HEK293 (cell line): ENCODE data around the gene ANXA4.

Experiments used
- CTCF ChIP-seq: fragments of 450-650 bp; formaldehyde crosslinking; IDR thresholded peaks from 2 replicates; pipeline ENCODE4 v1.5.1; 2016; ENCODE audit warnings: missing biosample characterization, missing genetic modification characterization
- GLI2 ChIP-seq: fragments of 450-650 bp; formaldehyde crosslinking; IDR thresholded peaks from 2 replicates; pipeline ENCODE4; 2017; ENCODE audit warnings: missing biosample characterization, missing genetic modification characterization, low read depth, borderline replicate concordance
- YY1 ChIP-seq: fragments of 450-650 bp; formaldehyde crosslinking; IDR thresholded peaks from 2 replicates; pipeline ENCODE4 v1.5.1; 2018; ENCODE audit warnings: missing biosample characterization, missing genetic modification characterization
- ZFP37 ChIP-seq: fragments of 450-650 bp; formaldehyde crosslinking; IDR thresholded peaks from 2 replicates; pipeline ENCODE4 v1.5.1; 2016; ENCODE audit warnings: missing biosample characterization, missing genetic modification characterization
- ZNF169 ChIP-seq: fragments of 450-650 bp; formaldehyde crosslinking; IDR thresholded peaks from 2 replicates; pipeline ENCODE4 v1.5.1; 2016; ENCODE audit warnings: missing biosample characterization, missing genetic modification characterization
- ZNF18 ChIP-seq: fragments of 450-650 bp; formaldehyde crosslinking; IDR thresholded peaks from 2 replicates; pipeline ENCODE4 v1.5.1; 2016; ENCODE audit warnings: missing biosample characterization, missing genetic modification characterization
- ZNF629 ChIP-seq: fragments of 450-650 bp; formaldehyde crosslinking; IDR thresholded peaks from 2 replicates; pipeline ENCODE4 v1.5.1; 2017; ENCODE audit warnings: missing biosample characterization, missing genetic modification characterization
- TF ChIP-seq, protein P1 (sequence below): fragments of 450-650 bp; formaldehyde crosslinking; IDR thresholded peaks from 2 replicates; pipeline ENCODE4 v1.5.1; 2017; ENCODE audit warnings: missing biosample characterization, mild to moderate bottlenecking, missing genetic modification characterization, moderate library complexity

DNA sequence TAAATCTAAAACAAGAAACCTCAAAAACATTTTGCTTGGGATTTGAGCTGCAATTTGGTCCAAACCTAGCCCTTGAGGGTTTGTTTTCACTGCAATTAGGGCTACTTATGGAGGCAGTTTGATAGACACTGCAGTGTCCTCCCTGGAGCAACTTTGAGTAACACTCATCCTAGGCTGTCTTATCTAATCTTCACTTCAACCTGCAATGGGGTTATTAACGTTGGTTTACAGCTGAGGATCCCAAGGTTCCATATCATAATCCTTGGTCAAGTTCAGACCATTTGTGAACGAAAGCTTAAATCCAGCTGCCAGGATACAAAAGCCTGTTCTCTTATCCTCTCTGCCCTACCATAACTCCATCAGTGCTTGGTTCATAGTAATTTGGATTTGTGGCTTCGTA, 2.5 kb downstream of the ANXA4 start:
- TF ChIP-seq ZNF18 (tag by site-specific recombination), result no peak
- TF ChIP-seq, protein P1, sequence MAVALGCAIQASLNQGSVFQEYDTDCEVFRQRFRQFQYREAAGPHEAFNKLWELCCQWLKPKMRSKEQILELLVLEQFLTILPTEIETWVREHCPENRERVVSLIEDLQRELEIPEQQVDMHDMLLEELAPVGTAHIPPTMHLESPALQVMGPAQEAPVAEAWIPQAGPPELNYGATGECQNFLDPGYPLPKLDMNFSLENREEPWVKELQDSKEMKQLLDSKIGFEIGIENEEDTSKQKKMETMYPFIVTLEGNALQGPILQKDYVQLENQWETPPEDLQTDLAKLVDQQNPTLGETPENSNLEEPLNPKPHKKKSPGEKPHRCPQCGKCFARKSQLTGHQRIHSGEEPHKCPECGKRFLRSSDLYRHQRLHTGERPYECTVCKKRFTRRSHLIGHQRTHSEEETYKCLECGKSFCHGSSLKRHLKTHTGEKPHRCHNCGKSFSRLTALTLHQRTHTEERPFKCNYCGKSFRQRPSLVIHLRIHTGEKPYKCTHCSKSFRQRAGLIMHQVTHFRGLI, result no peak
- TF ChIP-seq ZNF629 (tag by site-specific recombination), result no peak
- no peak for TF ChIP-seq ZFP37 (tag by site-specific recombination)
- TF ChIP-seq CTCF (tag by site-specific recombination), result no peak
- no peak for TF ChIP-seq YY1 (tag by site-specific recombination)
- TF ChIP-seq ZNF169 (tag by site-specific recombination), result no peak
- no peak for TF ChIP-seq GLI2 (tag by site-specific recombination)
